Testis (tissue), 3 donors: ENCODE measurements around the gene SLC25A36. TPM values are rescaled to one million over a fixed set of nuclear protein-coding genes. Genes with fewer than 3 reads are reported as not detected.
A peak's percentile ranks its signal among the peaks of the same experiment; 100 is the strongest.

Source experiments
- DNase-seq: peaks from one replicate; pipeline ENCODE4 v3.0.0-alpha.2; 2019
- H3K27ac ChIP-seq, 2 donors: fragments of 200-600 bp; sonication (generic); one replicate each; pipeline ENCODE4 v1.5.1; 2019
- H3K27me3 ChIP-seq: fragments of 200-600 bp; sonication (generic); one replicate; pipeline ENCODE4 v1.5.1; 2019
- H3K36me3 ChIP-seq: fragments of 200-600 bp; sonication (generic); one replicate; pipeline ENCODE4 v1.5.1; 2017; ENCODE audit warnings: low read depth; ENCODE audit errors: missing control alignments
- H3K4me1 ChIP-seq: fragments of 200-600 bp; sonication (generic); one replicate; pipeline ENCODE4 v1.5.1; 2019
- H3K4me3 ChIP-seq, 2 donors: fragments of 200-600 bp; sonication (generic); one replicate each; pipeline ENCODE4 v1.5.1; 2017 to 2019
- H3K9me3 ChIP-seq: fragments of 200-600 bp; sonication (generic); one replicate; pipeline ENCODE4 v1.5.1; 2017
- CTCF ChIP-seq, 3 experiments: fragments of 450-650 bp in 2 of 3; fragments of 200-600 bp in 1 of 3; sonication (generic) in 1 of 3; IDR thresholded peaks; one replicate each; pipeline ENCODE4 v1.5.1; 2016 to 2019; ENCODE audit warnings: antibody characterized with exemption in 3 of 3, mild to moderate bottlenecking in 2 of 3, moderate library complexity in 1 of 3
- POLR2A ChIP-seq: fragments of 450-650 bp; IDR thresholded peaks from one replicate; pipeline ENCODE4 v1.6.1; 2017; ENCODE audit warnings: antibody characterized with exemption, mild to moderate bottlenecking, moderate library complexity
- WGBS, 2 donors: methylation state at CpG; one replicate each; pipeline ENCODE4 v1.1.5; 2018; 5-methylcytosine and 5-hydroxymethylcytosine counted together
- intact Hi-C: fragments of 100-400 bp; cut with DNase I; formaldehyde crosslinking; loops from one replicate; pipeline ENCODE4 v1.15.1; 2023; ENCODE audit warnings: low total_unique reads
- polyA plus RNA-seq: library from polyadenylated mRNA; stranded (reverse); fragments of 350-450 nt; fragmentation: Illumina TruSeq; extraction: RNeasy Lipid Tissue Mini Kit (QIAGEN cat#74804); gene quantifications from one replicate; pipeline ENCODE4 v1.2.3, GENCODE V29; 2014; ENCODE audit warnings: low read depth, low replicate concordance; ENCODE audit not compliant: insufficient read depth
- total RNA-seq, 2 donors: library from RNA; depleted of rRNA; stranded (reverse); fragments of >200 nt; gene quantifications; one replicate each; pipeline ENCODE4 v1.2.3, GENCODE V29; 2016

SLC25A36 gene
- total and polyA plus RNA-seq, 3 donors from 2014 or later, result 56.8 to 162 (median 109) TPM

- Histone ChIP-seq H3K4me3 (no peak overlapping the region), H3K36me3 (no peaks in the 10 kb centered on the region), H3K4me1 (no peaks in the 10 kb centered on the region), H3K9me3 (no peaks in the 10 kb centered on the region), H3K27me3 (no peaks in the 10 kb centered on the region), H3K27ac (no peak overlapping the region)
- intact Hi-C loops, result no loop called here
- 90 to 94% methylated on average over 2 of the region's 2 CpGs for WGBS, 2 donors
- DNase-seq, result no peak
- no peak for TF ChIP-seq CTCF (IDR thresholded peaks at IDR 0.05)
- no peak for TF ChIP-seq POLR2A
Observed at GRCh38 chr3:141000686-141001085, 59.0 kb downstream of the SLC25A36 start.

- intact Hi-C loops, result no loop called here
- WGBS, 2 donors, result 91 to 94% methylated on average over 1 of the region's 1 CpG
- no peaks in the 10 kb centered on the region for H3K27me3 ChIP-seq
- TF ChIP-seq POLR2A, result no peak
- no peak for TF ChIP-seq CTCF (IDR thresholded peaks at IDR 0.05)
- no peak overlapping the region for H3K4me3 ChIP-seq
- no peak for DNase-seq
- H3K27ac ChIP-seq, result no peak overlapping the region
- no peaks in the 10 kb centered on the region for H3K36me3 ChIP-seq
- H3K9me3 ChIP-seq, result no peaks in the 10 kb centered on the region
- H3K4me1 ChIP-seq, result no peaks in the 10 kb centered on the region
Observed at GRCh38 chr3:141006344-141006743, 64.7 kb downstream of the SLC25A36 start.

- TF ChIP-seq POLR2A (no peak), CTCF (IDR thresholded peaks at IDR 0.05) (no peak)
- H3K27me3 ChIP-seq, result no peaks in the 10 kb centered on the region
- no peak overlapping the region for H3K27ac ChIP-seq
- H3K9me3 ChIP-seq, result no peaks in the 10 kb centered on the region
- intact Hi-C loops, result no loop called here
- no peaks in the 10 kb centered on the region for H3K36me3 ChIP-seq
- DNase-seq, result no peak
- 88 to 89% methylated on average over 3 of the region's 3 CpGs for WGBS, 2 donors
- no peak overlapping the region for H3K4me3 ChIP-seq
- H3K4me1 ChIP-seq, result no peaks in the 10 kb centered on the region
Observed at GRCh38 chr3:141009496-141009895, 67.9 kb downstream of the SLC25A36 start.

GRCh38 chr3:141011232-141011996, 69.8 kb downstream of the SLC25A36 start:
- Histone ChIP-seq H3K4me3 (no peak overlapping the region), H3K27me3 (no peaks in the 10 kb centered on the region), H3K9me3 (no peaks in the 10 kb centered on the region), H3K4me1 (no peaks in the 10 kb centered on the region), H3K27ac (no peak overlapping the region), H3K36me3 (no peaks in the 10 kb centered on the region)
- DNase-seq, result peak; percentile 89
- TF ChIP-seq POLR2A (no peak), CTCF (IDR thresholded peaks at IDR 0.05) (peak; percentile 52 to 70 (median 70))
- WGBS, 2 donors, result 12 to 17% methylated on average over 13 of the region's 13 CpGs
- intact Hi-C loops, result loop anchor here (10.0 kb wide), 2 partner anchors 93 to 173 kb away; no protein-coding TSS in a partner anchor

- DNase-seq, result no peak
- 47 to 68% methylated on average over 4 of the region's 4 CpGs for WGBS, 2 donors
- no peak overlapping the region for H3K27ac ChIP-seq
- no peak for TF ChIP-seq CTCF (IDR thresholded peaks at IDR 0.05)
- TF ChIP-seq POLR2A, result no peak
- no peaks in the 10 kb centered on the region for H3K4me1 ChIP-seq
- no peaks in the 10 kb centered on the region for H3K9me3 ChIP-seq
- intact Hi-C loops, result loop anchor here (10.0 kb wide), 2 partner anchors 93 to 173 kb away; no protein-coding TSS in a partner anchor
- H3K27me3 ChIP-seq, result no peaks in the 10 kb centered on the region
- no peaks in the 10 kb centered on the region for H3K36me3 ChIP-seq
- H3K4me3 ChIP-seq, result no peak overlapping the region
Observed at GRCh38 chr3:141011997-141012262, 70.3 kb downstream of the SLC25A36 start.
